ENCODE measurements around the gene SOD1.

Gene SOD1

DNA sequence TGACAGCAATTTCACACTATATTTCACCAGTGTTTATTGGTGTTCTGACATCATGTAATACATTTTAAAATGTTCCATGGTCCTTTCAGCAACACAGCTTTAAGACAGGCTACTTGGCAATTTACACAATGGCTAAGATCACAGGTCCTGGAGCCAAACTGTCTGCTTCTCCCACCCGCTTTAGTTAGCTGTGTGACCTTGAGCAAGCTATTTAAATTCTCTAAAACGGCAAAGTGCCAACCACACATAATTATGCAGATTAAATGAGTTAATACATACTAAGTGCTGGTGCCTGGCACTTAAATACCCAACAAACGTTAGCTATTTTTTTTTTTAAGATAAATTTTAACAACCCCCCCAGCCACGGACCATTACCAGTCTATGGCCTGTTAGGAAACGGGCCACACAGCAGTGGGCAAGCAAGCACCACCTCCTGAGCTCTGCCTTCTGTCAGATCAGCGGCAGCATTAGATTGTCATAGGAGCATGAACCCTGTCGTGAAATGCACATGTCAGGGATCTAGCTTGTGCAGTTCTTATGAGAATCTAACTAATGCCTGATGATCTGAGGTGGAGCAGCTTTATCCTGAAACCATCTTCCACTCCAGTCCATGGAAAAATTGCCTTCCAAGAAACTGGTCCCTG, 26.9 kb downstream of the SOD1 start:
- FAIRE-seq = no peak

- no peak for FAIRE-seq
Measured at GRCh38 chr21:31687108-31687507, 27.6 kb downstream of the SOD1 start.

DNA sequence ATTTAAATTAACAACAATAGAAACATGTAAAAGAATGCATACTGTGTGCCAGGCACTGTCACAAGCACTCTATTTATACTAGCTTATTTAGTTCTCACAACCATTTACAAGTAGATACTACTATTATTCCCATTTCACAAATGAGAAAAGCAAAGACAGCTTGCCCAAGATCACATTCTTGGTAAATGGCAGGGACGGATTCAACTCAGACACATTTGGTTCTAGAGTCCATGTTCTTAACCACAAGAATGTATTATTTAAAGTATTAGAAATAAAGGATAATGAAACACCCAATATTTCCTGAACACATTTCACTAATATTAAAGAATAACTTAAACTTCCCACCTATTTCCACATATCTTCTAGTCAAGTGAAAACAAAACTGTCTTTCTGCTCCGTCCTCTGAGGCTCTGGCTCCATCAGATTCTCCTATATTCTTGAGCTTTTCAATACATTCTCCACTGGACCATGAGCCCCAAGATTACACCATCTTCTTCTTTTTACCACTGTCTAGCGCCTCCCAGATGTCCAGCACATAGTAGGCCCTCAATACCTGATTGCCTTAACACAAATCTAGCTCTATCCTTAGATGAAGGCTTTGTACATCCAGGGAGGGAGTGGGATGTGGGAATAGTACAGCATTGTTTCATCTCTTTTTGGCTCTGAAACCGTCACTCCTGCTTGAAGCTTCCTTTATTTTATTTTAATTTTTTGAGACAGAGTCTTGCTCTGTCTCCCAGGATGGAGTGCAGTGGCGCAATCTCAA, 29.3 kb downstream of the SOD1 start:
- FAIRE-seq = no peak

- FAIRE-seq = no peak
Measured at GRCh38 chr21:31693222-31693621, 33.7 kb downstream of the SOD1 start.

GRCh38 chr21:31696424-31696823, 36.9 kb downstream of the SOD1 start:
- FAIRE-seq = no peak

DNA sequence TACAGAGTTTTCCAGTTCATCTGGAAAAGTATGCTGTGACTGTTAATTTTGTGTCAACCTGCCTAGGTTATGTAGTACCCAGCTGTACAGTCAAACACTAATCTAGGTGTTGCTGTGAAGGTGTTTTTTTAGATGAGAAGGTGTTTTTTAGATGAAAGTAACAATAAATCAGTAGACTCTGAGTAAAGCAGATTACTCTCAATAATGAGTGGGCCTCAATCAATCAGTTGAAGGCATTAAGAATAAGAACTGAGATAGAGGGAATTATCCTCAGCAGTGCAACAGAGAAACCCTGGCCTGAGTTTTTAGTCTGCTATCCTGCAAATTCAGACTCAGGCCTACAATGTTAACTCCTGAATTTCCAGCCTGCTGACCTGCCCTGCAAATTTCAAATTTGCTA, 39.0 kb downstream of the SOD1 start:
- FAIRE-seq = no peak

DNA sequence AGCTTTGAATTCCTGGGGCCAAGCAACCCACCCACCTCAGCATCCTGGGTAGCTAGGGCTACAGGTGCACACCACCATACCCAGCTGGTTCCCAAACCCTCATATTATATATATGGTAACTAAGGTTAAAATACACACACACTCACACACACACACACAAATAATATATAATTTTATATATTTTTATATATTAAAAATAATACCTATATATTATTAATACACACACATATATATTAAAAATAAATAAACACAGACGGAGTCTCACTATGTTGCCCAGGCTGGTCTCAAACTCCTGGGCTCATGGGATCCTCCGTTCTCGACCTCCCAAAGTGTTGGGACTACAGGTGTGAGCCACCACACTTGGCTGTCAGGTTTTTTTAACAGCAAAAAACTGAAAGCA, 40.5 kb downstream of the SOD1 start:
- no peak for FAIRE-seq

- no peak for FAIRE-seq
Measured at GRCh38 chr21:31706562-31706961, 47.1 kb downstream of the SOD1 start.

DNA sequence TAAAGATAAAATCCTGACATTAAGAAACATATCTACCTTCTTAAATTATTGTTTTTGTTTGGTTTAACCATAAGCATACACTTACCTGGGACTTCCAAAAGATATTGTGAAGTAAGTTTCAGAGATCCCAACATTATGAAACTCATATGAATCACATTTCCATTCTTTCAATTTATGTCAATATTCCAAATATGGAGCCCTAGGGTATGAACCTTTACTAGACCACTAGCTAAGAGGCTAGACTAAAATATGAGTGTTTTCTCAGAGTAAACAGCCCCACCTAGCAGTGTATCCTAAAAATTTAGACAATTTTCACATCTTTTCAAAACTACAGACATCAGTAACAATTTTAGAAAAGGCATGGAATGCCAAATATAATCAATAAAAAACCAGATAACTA, 48.0 kb downstream of the SOD1 start:
- no peak for FAIRE-seq

DNA sequence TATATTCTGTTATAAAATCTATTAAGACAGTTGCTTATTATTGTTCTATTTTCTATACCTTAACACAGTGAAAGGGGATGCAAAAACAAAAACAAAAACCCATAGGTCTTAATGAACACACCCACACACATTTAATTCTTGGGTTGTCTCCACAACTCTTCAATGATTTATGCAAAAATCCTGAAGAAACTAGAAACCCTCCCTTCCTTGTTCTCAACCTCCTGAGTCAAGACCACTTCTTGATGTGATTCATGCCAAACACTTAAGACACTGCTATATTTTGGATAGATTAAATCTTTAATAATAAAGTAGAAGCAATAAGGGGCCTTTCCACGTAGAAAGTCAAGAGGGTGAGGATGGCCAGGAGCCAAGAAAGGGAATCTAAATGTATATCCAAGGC, 49.0 kb downstream of the SOD1 start:
- FAIRE-seq = no peak

DNA sequence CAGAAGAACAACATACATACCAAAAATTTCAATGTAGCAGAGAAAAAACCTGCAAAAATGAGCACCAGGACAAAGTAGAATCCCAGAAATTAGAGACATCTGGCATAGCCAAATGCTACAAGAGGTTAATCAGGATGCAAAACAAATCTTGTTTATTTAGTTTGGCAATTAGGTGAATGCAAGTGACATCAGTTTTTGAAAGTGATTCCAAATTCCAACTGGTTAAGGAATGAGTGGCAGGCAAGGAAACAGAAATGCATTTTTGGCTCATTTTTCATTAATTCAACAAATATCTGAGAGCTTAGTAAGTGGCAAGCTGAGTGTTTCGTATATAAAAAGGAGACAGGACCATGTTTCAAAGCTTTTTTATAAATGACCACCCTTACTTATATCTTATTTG, 51.1 kb downstream of the SOD1 start:
- FAIRE-seq = no peak

- no peak for FAIRE-seq
Measured at GRCh38 chr21:31711326-31711725, 51.8 kb downstream of the SOD1 start.

- FAIRE-seq = no peak
Measured at GRCh38 chr21:31711745-31712285, 52.3 kb downstream of the SOD1 start.

- no peak for FAIRE-seq
Measured at GRCh38 chr21:31713115-31713514, 53.6 kb downstream of the SOD1 start.

GRCh38 chr21:31713973-31714740, 54.7 kb downstream of the SOD1 start:
- no peak for FAIRE-seq

GRCh38 chr21:31714741-31715365, 55.4 kb downstream of the SOD1 start:
- FAIRE-seq = no peak

DNA sequence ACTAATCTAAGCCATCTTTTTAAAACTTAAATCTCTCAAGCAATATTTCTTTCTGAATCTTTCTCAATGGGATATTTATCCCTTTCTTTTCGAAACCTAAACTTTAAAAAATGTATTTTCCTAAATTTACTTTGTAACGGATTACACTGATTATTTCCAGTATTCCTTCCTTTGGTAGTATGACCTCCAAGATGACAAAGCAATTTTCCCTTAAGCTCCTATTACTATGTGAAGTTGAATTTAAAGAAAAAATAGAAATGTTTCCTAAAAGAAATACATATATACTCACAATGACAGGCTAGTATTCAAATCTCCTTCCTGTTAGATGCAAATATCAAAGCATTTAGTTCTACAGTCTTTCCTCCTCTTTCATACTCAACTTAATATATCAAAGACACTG, 56.6 kb downstream of the SOD1 start:
- FAIRE-seq = no peak
